H1 (cell line): ENCODE results near the gene TXNDC8. TPM values are rescaled to one million over a fixed set of nuclear protein-coding genes. Genes with fewer than 3 reads are reported as not detected.

Experiments used
- CTCF ChIA-PET: fragments of 300-600 bp; sonication (Branson Sonifier 250); formaldehyde crosslinking; loops from one replicate; lab custom pipeline; 2021; ENCODE audit not compliant: partially characterized antibody; lab: Charles Lee
- POLR2A ChIA-PET: fragments of 300-600 bp; sonication (Branson Sonifier 250); formaldehyde crosslinking; loops from one replicate; lab custom pipeline; 2021; ENCODE audit warnings: inconsistent platforms; ENCODE audit not compliant: partially characterized antibody; lab: Charles Lee
- DNase-seq, 2 experiments: peaks; one replicate each; pipeline versions ENCODE4 v3.0.0 to v3.0.0-alpha.2; 2010 to 2022; ENCODE audit warnings: low spot score in 2 of 2, low read depth in 1 of 2, mixed read lengths in 1 of 2
- FAIRE-seq: peaks from 2 replicates; lab custom pipeline; 2011; peaks lifted over from hg19 to GRCh38; lab: Jason Lieb, UNC
- H2AFZ ChIP-seq: 2 replicates; pipeline ENCODE4 v1.8.1; 2012; ENCODE audit warnings: low read length, inconsistent platforms
- H2AK5ac ChIP-seq: 2 replicates; pipeline ENCODE4 v1.6.1; 2013; ENCODE audit warnings: low read depth, low read length
- H2BK120ac ChIP-seq: replicated peaks from 2 replicates; pipeline ENCODE3; 2013; ENCODE audit warnings: low read depth, low read length, inconsistent platforms
- H2BK12ac ChIP-seq: 2 replicates; pipeline ENCODE4 v1.6.1; 2013; ENCODE audit warnings: low read depth, low read length
- H2BK15ac ChIP-seq: 2 replicates; pipeline ENCODE4 v1.6.1; 2013; ENCODE audit warnings: low read length
- H2BK20ac ChIP-seq: 2 replicates; pipeline ENCODE4 v1.6.1; 2013; ENCODE audit warnings: low read length
- H2BK5ac ChIP-seq: 2 replicates; pipeline ENCODE4 v1.6.1; 2013; ENCODE audit warnings: low read depth, low read length
- H3K14ac ChIP-seq: 2 replicates; pipeline ENCODE4 v1.6.1; 2013; ENCODE audit warnings: inconsistent platforms; ENCODE audit not compliant: insufficient read length
- H3K18ac ChIP-seq: 2 replicates; pipeline ENCODE4 v1.6.1; 2013; ENCODE audit warnings: low read length; ENCODE audit errors: extremely low read depth
- H3K23ac ChIP-seq: 2 replicates; pipeline ENCODE4 v1.6.1; 2013; ENCODE audit warnings: inconsistent platforms; ENCODE audit not compliant: insufficient read length
- H3K23me2 ChIP-seq: 2 replicates; pipeline ENCODE4 v1.6.1; 2013; ENCODE audit warnings: low read depth, low read length
- H3K27ac ChIP-seq: 2 replicates; pipeline ENCODE4 v1.6.1; 2011; ENCODE audit warnings: low read depth, low read length, inconsistent platforms
- H3K27me3 ChIP-seq, 4 experiments: replicated peaks in 1 of 4; 1 replicate in 1 of 4; 2 replicates in 3 of 4; pipeline versions ENCODE4 v1.6.1 to v1.8.1; 2011 to 2013; ENCODE audit warnings: low read length in 3 of 4, mild to moderate bottlenecking in 3 of 4, inconsistent platforms in 2 of 4, mixed read lengths in 2 of 4, moderate library complexity in 1 of 4; ENCODE audit not compliant: control insufficient read depth in 3 of 4, insufficient read depth in 3 of 4; ENCODE audit errors: extremely low read depth in 1 of 4
- H3K36me3 ChIP-seq, 4 experiments: 2 replicates each; pipeline versions ENCODE4 v1.6.1 to v1.8.1; 2011 to 2013; ENCODE audit warnings: mild to moderate bottlenecking in 4 of 4, low read length in 3 of 4, moderate library complexity in 2 of 4, control low read depth in 1 of 4, inconsistent platforms in 1 of 4; ENCODE audit not compliant: insufficient read depth in 4 of 4, control insufficient read depth in 2 of 4
- H3K4ac ChIP-seq: replicated peaks from 2 replicates; pipeline ENCODE3; 2013; ENCODE audit warnings: low read length, low read depth, mixed read lengths, inconsistent platforms; ENCODE audit not compliant: insufficient read length
- H3K4me1 ChIP-seq, 4 experiments: replicated peaks in 1 of 4; 1 replicate in 1 of 4; 2 replicates in 3 of 4; pipeline versions ENCODE4 v1.6.1 to v1.8.1; 2011 to 2013; ENCODE audit warnings: low read length in 3 of 4, inconsistent platforms in 2 of 4, mixed read lengths in 1 of 4; ENCODE audit not compliant: insufficient read depth in 4 of 4, control insufficient read depth in 3 of 4
- H3K4me2 ChIP-seq, 2 experiments: 2 replicates each; pipeline versions ENCODE4 v1.6.1 to v1.8.1; 2011 to 2013; ENCODE audit warnings: low read depth in 2 of 2, low read length in 2 of 2, control low read depth in 1 of 2, inconsistent platforms in 1 of 2, mild to moderate bottlenecking in 1 of 2; ENCODE audit not compliant: insufficient read depth in 1 of 2
- H3K4me3 ChIP-seq, 4 experiments: fragments of 200-600, 300-600 bp in 1 of 4; sonication (generic), shearing (Covaris generic), sonication (Bioruptor Twin) in 1 of 4; 2 replicates each; pipeline versions ENCODE4 v1.5.1 to v1.8.1; 2011 to 2016; ENCODE audit warnings: low read length in 4 of 4, low read depth in 3 of 4, control low read depth in 2 of 4, inconsistent platforms in 2 of 4, mild to moderate bottlenecking in 2 of 4, mixed read lengths in 1 of 4, moderate library complexity in 1 of 4; ENCODE audit not compliant: insufficient read depth in 2 of 4; ENCODE audit errors: extremely low read depth in 1 of 4
- H3K56ac ChIP-seq: replicated peaks from 2 replicates; pipeline ENCODE3; 2013; ENCODE audit warnings: low read depth, mild to moderate bottlenecking, mixed read lengths, low read length, inconsistent platforms; ENCODE audit not compliant: insufficient read length
- H3K79me1 ChIP-seq: 2 replicates; pipeline ENCODE4 v1.6.1; 2013; ENCODE audit warnings: low read depth, low read length, control low read depth
- H3K79me2 ChIP-seq, 2 experiments: 2 replicates each; pipeline versions ENCODE4 v1.6.1 to v1.8.1; 2012 to 2013; ENCODE audit warnings: low read length in 2 of 2, mild to moderate bottlenecking in 2 of 2, inconsistent platforms in 1 of 2; ENCODE audit not compliant: insufficient read depth in 2 of 2, control insufficient read depth in 1 of 2
- H3K9ac ChIP-seq, 4 experiments: replicated peaks in 1 of 4; 1 replicate in 1 of 4; 2 replicates in 3 of 4; pipeline versions ENCODE4 v1.6.1 to v1.8.1; 2011 to 2013; ENCODE audit warnings: low read depth in 3 of 4, low read length in 3 of 4, control low read depth in 2 of 4, mild to moderate bottlenecking in 2 of 4, moderate library complexity in 2 of 4, inconsistent platforms in 1 of 4; ENCODE audit errors: extremely low read depth in 1 of 4
- H3K9me3 ChIP-seq, 2 experiments: 2 replicates each; pipeline versions ENCODE4 v1.6.1 to v1.8.1; 2012 to 2013; ENCODE audit warnings: mild to moderate bottlenecking in 2 of 2, moderate library complexity in 2 of 2, control low read depth in 1 of 2, inconsistent platforms in 1 of 2, low read depth in 1 of 2, low read length in 1 of 2, mixed read lengths in 1 of 2; ENCODE audit not compliant: insufficient read depth in 2 of 2
- H4K20me1 ChIP-seq, 2 experiments: replicated peaks in 1 of 2; 2 replicates each; pipeline versions ENCODE3 to v1.8.1; 2011 to 2013; ENCODE audit warnings: inconsistent platforms in 2 of 2, low read length in 2 of 2, mild to moderate bottlenecking in 1 of 2; ENCODE audit not compliant: insufficient read depth in 2 of 2, control insufficient read depth in 1 of 2
- H4K5ac ChIP-seq: 2 replicates; pipeline ENCODE4 v1.6.1; 2013; ENCODE audit warnings: low read length, low read depth, mixed read lengths, inconsistent platforms; ENCODE audit not compliant: insufficient read length
- H4K8ac ChIP-seq: 2 replicates; pipeline ENCODE4 v1.8.0; 2013; ENCODE audit warnings: mild to moderate bottlenecking, moderate library complexity, low read length, inconsistent platforms; ENCODE audit not compliant: insufficient read depth; ENCODE audit errors: extremely low read depth
- H4K91ac ChIP-seq: replicated peaks from 2 replicates; pipeline ENCODE3; 2013; ENCODE audit warnings: low read length, mixed read lengths, inconsistent platforms; ENCODE audit not compliant: insufficient read length
- KDM4A ChIP-seq: IDR thresholded peaks from one replicate; pipeline ENCODE4 v1.7.1; 2012; ENCODE audit warnings: low read depth, mild to moderate bottlenecking, moderate library complexity, low read length, inconsistent platforms; ENCODE audit not compliant: severe bottlenecking
- NANOG ChIP-seq: IDR thresholded peaks from 2 replicates; pipeline ENCODE4 v1.6.1; 2011; ENCODE audit warnings: low read length, low read depth, mild to moderate bottlenecking, inconsistent platforms; ENCODE audit not compliant: insufficient read depth, poor library complexity, severe bottlenecking
- SAP30 ChIP-seq: fragments of 300-600 bp; sonication (generic); IDR thresholded peaks from 2 replicates; pipeline ENCODE4 v1.7.1; 2012; ENCODE audit warnings: low read length, moderate library complexity, mild to moderate bottlenecking, inconsistent platforms; ENCODE audit not compliant: insufficient read depth, insufficient replicate concordance
- SIRT6 ChIP-seq: IDR thresholded peaks from one replicate; pipeline ENCODE4 v1.7.1; 2012; ENCODE audit warnings: low read length, inconsistent platforms
- WGBS, 2 experiments: shearing (Covaris generic) in 1 of 2; methylation state at CpG; one replicate each; pipeline versions ENCODE4 v1.1.6 to v1.1.7; 2013 to 2015; ENCODE audit warnings: low lambda C conversion rate in 2 of 2, mixed read lengths in 2 of 2, inconsistent platforms in 1 of 2, low coverage in 1 of 2, missing lambda C conversion rate in 1 of 2; ENCODE audit not compliant: insufficient replicate concordance in 2 of 2, insufficient coverage in 1 of 2, insufficient read length in 1 of 2; ENCODE audit errors: extremely low coverage in 1 of 2, missing lambda C conversion rate in 1 of 2; 5-methylcytosine and 5-hydroxymethylcytosine counted together
- polyA plus RNA-seq, 7 experiments: library from polyadenylated mRNA; depleted of rRNA in 3 of 7; stranded (reverse) in 5 of 7; unstranded in 2 of 7; fragments of >200 nt in 5 of 7; fragments of 200-250 nt in 2 of 7; gene quantifications; 1 replicate in 5 of 7; 2 replicates in 1 of 7; 4 replicates in 1 of 7; pipeline versions ENCODE4 v1.2.1 to v1.2.3, GENCODE V29; 2011 to 2013; ENCODE audit warnings: missing spikeins in 2 of 7, mixed read lengths in 2 of 7
- total RNA-seq: library from RNA; stranded (reverse); fragmentation: NEBNext Ultra II Directional; extraction: Animal tissue kit (Norgen Biotek cat#: 25700); gene quantifications from 2 replicates; pipeline ENCODE4 v1.2.1, GENCODE V29; 2021

Gene TXNDC8
- total and polyA plus RNA-seq, 2 of the 8 experiments (the other 6 are each of a cell fraction or from before 2014, with no cell fraction given) = not detected

GRCh38 chr9:110278080-110278707 is 59.5 kb downstream of the TXNDC8 start:
- Histone ChIP-seq H3K18ac (no peak overlapping the region), H3K36me3 (no peaks in the 10 kb centered on the region), H3K23ac (no peak overlapping the region), H3K9ac (no peak overlapping the region), H3K27ac (no peak overlapping the region), H4K8ac (no peak overlapping the region), H4K91ac (no peak overlapping the region), H3K79me1 (no peaks in the 10 kb centered on the region), H3K79me2 (no peaks in the 10 kb centered on the region), H3K4me1 (no peaks in the 10 kb centered on the region), H3K4ac (no peak overlapping the region), H3K27me3 (no peaks in the 10 kb centered on the region), H2BK12ac (no peak overlapping the region), H2BK20ac (no peak overlapping the region), H3K9me3 (no peaks in the 10 kb centered on the region), H3K56ac (no peak overlapping the region), H4K5ac (no peak overlapping the region), H2BK15ac (no peak overlapping the region), H3K14ac (no peak overlapping the region), H3K23me2 (no peaks in the 10 kb centered on the region), H3K4me3 (no peak overlapping the region), H4K20me1 (no peaks in the 10 kb centered on the region), H2AFZ (no peak overlapping the region), H3K4me2 (no peak overlapping the region), H2BK5ac (no peak overlapping the region), H2BK120ac (no peak overlapping the region), H2AK5ac (no peak overlapping the region)
- FAIRE-seq = no peak
- WGBS, 2 experiments = 93% methylated on average over 3 of the region's 3 CpGs; no CpG with 5 or more reads in 1 of the 2 experiments
- ChIA-PET CTCF (no interaction called here), POLR2A (interaction anchor here (1.6 kb wide), 1 partner anchor 21 kb away, joined by 7 read pairs; the partner anchor contains the start of gene TXN)
- no peak for DNase-seq
- no peak for TF ChIP-seq KDM4A
- no peak for TF ChIP-seq SIRT6
- no peak for TF ChIP-seq NANOG
- TF ChIP-seq SAP30 = no peak
